UCSD-AML1 (cell line): ENCODE measurements around the gene SHMT2.

ENCODE experiments used
- DNase-seq: peaks from one replicate; lab custom pipeline; 2025; ENCODE audit not compliant: unreplicated experiment; lab: John Stamatoyannopoulos, UW

SHMT2 gene

GRCh38 chr12:57213763-57214397 lies 15.6 kb upstream of the SHMT2 start:
- DNase-seq: no peak

GRCh38 chr12:57214398-57214781 lies 15.1 kb upstream of the SHMT2 start:
- peak; percentile 70 for DNase-seq

GRCh38 chr12:57215065-57215464 lies 14.4 kb upstream of the SHMT2 start:
- DNase-seq: no peak

GRCh38 chr12:57215668-57216013 lies 13.9 kb upstream of the SHMT2 start:
- DNase-seq: no peak

GRCh38 chr12:57216014-57216911 lies 13.2 kb upstream of the SHMT2 start, which contains the start of gene NXPH4:
Gene NXPH4, plus strand, starts transcription at chr12:57216794. Its CDS starts 176 bp downstream, at chr12:57216970.
- DNase-seq: no peak

- no peak for DNase-seq
Observed at GRCh38 chr12:57216921-57217879, 12.3 kb upstream of the SHMT2 start.

- no peak for DNase-seq
Observed at GRCh38 chr12:57218030-57218853, 11.3 kb upstream of the SHMT2 start.

- DNase-seq: no peak
Observed at GRCh38 chr12:57219205-57219992, 10.1 kb upstream of the SHMT2 start.

- no peak for DNase-seq
Observed at GRCh38 chr12:57219993-57220754, 9.3 kb upstream of the SHMT2 start.

- DNase-seq: no peak
Observed at GRCh38 chr12:57220770-57221168, 8.7 kb upstream of the SHMT2 start.

GRCh38 chr12:57221169-57221917 lies 8.2 kb upstream of the SHMT2 start:
- DNase-seq: no peak

- DNase-seq: no peak
Observed at GRCh38 chr12:57222286-57223190, 7.0 kb upstream of the SHMT2 start.

- no peak for DNase-seq
Observed at GRCh38 chr12:57223191-57224165, 6.0 kb upstream of the SHMT2 start.

- DNase-seq: no peak
Observed at GRCh38 chr12:57224278-57224972, 5.1 kb upstream of the SHMT2 start.

GRCh38 chr12:57224973-57225679 lies 4.4 kb upstream of the SHMT2 start:
- peak; percentile 81 for DNase-seq
